GM12874 (cell line): ENCODE results near the gene RUFY1.

Experiments
- TF ChIP-seq, protein P1 (sequence below): IDR thresholded peaks from 2 replicates; pipeline ENCODE4 v1.5.1; 2011; ENCODE audit warnings: low read depth, mild to moderate bottlenecking, control low read depth, low read length, moderate library complexity; ENCODE audit not compliant: insufficient read depth

The RUFY1 gene

DNA sequence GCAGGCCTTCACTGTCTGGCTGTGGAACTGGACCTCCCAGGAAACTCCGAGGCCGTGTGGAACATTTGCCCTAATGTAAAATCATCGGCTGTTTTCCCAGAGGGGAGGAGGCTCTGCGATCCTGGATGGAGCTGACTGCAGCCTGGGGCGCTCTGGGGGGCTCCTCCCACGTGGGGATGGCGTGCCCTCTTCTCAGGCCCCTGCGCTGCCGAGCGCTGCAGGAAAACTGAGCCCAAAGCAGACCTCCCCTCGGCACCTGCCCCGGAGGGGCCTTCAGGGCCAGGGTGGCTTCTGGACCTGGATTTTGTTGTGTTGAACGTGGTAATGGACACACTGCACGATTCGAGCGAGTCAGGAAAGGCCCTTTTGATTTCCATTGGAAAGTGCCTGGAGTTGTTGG lies 49.2 kb downstream of the RUFY1 start:
- TF ChIP-seq, protein P1, sequence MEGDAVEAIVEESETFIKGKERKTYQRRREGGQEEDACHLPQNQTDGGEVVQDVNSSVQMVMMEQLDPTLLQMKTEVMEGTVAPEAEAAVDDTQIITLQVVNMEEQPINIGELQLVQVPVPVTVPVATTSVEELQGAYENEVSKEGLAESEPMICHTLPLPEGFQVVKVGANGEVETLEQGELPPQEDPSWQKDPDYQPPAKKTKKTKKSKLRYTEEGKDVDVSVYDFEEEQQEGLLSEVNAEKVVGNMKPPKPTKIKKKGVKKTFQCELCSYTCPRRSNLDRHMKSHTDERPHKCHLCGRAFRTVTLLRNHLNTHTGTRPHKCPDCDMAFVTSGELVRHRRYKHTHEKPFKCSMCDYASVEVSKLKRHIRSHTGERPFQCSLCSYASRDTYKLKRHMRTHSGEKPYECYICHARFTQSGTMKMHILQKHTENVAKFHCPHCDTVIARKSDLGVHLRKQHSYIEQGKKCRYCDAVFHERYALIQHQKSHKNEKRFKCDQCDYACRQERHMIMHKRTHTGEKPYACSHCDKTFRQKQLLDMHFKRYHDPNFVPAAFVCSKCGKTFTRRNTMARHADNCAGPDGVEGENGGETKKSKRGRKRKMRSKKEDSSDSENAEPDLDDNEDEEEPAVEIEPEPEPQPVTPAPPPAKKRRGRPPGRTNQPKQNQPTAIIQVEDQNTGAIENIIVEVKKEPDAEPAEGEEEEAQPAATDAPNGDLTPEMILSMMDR, result no peak

DNA sequence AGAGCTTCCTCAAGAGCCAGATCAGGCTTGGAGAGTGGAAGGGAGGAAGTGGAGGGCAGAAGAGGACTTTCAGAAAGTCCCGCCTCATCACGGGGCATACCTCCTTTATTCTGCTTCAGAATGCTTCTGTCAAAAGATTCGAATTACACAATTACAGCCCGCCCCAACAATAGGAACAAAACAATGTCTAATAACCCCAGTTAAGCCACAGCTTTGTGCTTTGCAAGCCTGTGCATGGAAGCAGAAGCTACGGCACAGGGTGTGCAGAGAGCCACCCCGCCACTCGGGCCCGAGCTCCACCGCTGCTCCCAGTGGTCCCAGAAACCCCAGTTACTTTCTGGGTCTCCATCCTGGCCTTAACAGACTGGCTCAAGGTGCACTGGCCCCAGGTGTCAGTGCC lies 49.6 kb downstream of the RUFY1 start:
- TF ChIP-seq, protein P1, result no peak

DNA sequence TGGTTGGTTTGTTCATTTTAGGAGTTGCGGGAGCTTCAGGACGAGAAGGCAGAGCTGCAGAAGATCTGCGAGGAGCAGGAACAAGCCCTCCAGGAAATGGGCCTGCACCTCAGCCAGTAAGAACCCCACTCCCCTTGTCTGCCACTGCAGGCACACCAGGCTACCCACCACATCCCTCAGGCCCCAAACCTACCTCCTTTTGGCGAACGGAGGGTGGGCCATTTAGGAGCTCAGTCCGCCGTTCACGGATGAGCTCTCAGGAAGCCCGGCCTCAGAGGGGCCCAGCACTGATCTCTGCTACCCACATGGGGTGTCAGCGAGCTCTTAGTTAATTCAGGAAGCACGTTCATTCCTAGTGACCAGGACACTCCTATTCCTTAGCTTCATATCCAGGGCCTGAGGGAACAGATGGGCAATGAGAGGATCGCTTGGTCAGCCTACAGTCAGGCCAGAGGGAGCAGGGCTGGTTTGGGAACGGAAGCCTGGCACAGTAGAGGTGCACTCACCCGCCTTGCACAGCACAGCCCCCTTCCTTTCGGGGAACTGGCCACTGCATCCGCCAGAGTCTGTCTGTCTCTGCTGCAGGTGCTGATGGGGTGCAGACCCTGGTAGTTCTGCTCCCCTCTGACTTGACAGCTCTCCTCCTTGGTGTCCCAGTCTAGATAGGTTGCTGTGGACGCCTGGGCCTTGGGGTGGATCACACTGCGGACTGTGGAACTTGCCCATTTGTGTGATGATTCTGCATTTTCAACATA lies 51.7 kb downstream of the RUFY1 start:
- TF ChIP-seq, protein P1, result no peak

DNA sequence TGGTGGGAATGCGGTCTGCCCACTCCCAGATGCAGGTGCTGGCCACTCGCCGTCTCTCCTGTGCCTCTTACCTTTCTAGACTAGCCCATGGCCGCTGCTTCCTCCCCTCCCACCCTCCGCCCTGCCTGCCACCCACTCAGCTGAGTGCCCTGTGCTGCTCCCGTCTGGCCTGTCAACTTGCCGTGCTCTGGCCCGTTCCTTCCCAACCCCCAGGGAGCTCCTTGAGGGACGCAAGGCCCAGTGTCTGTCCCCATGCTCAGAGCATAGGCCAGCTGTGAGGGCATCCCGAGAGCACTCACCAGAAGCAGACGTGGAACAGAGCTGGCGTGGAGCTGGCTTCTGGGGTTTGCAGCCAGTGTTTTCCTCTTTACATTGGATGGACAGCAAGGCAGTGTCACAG lies 53.0 kb downstream of the RUFY1 start:
- TF ChIP-seq, protein P1, result no peak

DNA sequence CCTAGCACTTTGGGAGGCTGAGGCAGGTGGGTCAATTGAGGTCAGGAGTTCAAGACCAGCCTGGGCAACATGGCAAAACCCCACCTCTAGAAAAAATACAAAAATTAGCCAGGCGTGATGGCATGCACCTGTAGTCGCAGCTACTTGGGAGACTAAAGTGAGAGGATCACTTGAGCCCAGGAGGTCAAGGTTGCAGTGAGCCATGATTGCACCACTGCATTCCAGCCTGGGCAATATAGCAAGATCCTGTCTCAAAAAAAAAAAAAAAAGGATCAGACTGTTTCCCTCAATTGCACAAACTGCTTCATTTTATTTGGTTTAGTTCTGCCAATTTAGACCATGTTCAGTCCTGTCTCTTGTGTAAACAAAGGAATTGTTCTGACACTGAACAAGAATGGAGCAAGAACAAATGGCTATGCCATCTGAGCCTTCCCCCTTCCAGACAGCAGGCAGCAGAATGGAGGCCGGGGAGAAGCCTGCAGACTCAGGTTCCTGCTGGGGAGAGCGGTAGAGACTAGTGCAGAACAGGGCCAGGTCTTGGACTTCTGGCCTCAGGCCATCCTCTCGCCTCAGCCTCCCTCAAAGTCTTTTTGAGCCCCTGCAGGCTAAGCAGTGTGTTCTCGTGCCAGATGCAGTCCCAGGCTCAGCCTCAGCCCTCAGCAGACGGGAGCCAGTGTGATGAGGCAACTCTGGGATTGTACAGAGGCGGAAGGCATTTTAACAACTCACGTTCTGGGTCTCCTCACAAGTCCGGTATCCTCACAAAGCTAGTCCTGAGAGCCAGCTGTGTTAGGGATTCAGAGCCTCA lies 54.9 kb downstream of the RUFY1 start:
- TF ChIP-seq, protein P1, result no peak

DNA sequence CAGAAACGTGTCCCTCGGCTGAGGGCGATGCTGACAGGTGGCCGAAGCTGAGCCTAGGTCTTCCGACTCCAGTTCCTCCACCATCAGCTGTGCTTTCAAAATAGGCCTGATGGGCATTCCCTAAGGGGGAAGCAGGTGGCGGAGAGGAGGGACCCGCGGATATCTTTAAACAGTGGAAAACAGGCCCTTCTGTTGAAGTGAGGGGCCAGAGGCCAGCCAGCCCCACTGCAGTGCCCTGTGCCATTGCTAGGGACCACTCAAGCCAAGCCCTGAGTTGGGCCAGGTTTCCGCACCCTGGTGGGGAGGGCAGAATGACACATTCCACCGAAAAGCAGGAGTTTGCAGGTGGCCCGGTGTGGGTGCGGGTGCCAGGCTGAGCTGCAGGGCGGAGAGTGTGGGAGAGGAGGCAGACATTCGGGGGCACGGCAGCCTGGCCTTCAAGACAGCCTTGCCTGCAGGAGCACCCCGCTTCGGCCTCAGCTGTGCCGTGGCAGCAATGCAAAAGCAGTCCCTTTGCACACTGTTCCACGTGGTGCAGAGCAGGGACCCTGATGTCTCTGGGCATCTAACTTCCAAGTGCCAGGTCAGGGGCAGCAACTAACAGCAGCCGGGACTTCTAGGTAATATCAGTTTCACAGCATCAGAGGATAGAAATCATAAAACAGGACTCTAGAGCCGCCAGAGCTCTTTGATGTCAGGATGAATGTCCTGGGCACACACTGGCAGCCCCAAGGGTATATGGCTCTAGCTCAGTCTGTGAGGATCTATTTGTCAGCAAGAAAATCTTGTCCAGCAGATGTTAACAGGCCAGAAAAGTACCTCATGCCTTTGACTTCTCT lies 55.9 kb downstream of the RUFY1 start:
- TF ChIP-seq, protein P1, result no peak

DNA sequence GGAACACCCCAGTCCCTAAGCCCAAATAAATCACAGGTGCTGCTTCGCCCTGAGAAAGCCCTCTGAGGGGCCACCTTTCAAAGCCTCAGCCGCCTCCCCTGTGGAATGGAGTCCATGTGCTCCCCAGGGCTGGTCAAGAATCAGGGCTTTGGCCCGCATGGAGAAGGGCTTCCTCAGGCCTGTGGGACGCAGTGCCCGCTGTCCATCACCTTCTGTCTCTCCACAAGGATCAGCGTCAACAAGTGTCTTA lies 56.5 kb downstream of the RUFY1 start:
- TF ChIP-seq, protein P1, result no peak
